ENCODE data around the gene CAPN5. TPM values are rescaled to one million over a fixed set of nuclear protein-coding genes. Genes with fewer than 3 reads are reported as not detected.

The CAPN5 gene
- total RNA-seq, 1 donor = 14.7 TPM

- no peak for TF ChIP-seq CTCF (IDR thresholded peaks at IDR 0.05; ENCODE audit: insufficient read depth, low read depth, low read length)
- H3K4me3 ChIP-seq (ENCODE audit: low read depth, low read length) = no peak overlapping the region
- DNase-seq (ENCODE audit: low read depth) = no peak
Observed at GRCh38 chr11:77103319-77103718, 36.5 kb downstream of the CAPN5 start.

- TF ChIP-seq CTCF (IDR thresholded peaks at IDR 0.05; ENCODE audit: insufficient read depth, low read depth, low read length) = no peak
- DNase-seq (ENCODE audit: low read depth) = peak; percentile 22
- H3K4me3 ChIP-seq (ENCODE audit: low read depth, low read length) = no peak overlapping the region
Observed at GRCh38 chr11:77104727-77105126, 38.0 kb downstream of the CAPN5 start.

DNA sequence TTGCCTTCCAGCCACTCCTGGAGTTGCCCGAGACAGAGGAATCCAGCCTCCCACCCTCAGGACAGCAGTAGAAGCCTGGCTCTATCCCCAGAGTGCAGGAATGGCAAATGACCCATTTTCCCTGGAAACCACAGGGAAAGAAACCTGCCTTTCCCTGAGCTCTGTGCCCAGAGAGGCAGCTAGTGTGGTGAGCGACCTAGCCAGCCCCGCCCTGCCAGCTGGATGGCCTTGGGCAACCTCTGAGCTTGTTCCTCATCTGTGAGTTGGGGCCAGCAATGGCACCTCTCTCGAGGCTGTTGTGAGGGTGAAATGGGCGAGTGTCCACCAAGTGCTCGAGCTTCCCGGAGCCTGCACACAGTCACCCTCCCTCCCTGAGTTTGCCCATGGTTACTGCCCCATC lies 39.5 kb downstream of the CAPN5 start:
- DNase-seq (ENCODE audit: low read depth) = no peak
- H3K4me3 ChIP-seq (ENCODE audit: low read depth, low read length) = no peak overlapping the region
- TF ChIP-seq CTCF (IDR thresholded peaks at IDR 0.05; ENCODE audit: insufficient read depth, low read depth, low read length) = no peak

DNA sequence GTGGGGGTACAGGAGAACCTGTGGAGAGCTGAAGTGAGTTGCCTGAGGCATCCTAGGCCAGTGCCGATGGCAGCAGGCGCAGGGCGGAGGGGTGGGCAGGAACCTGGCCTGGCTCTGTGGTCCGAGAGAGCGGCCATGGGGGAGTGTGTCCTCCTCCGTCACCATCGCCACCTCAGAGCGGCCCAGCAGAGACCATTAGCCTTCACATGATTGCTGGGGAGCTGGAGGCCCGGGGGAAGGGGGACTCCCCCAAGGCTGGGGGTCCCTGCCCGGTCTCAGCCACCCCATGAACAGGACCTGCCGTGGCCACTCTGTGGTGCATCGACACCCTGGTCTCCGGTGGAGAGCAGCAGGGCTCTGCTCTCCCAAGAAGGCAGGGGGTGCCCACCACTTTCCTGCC lies 40.0 kb downstream of the CAPN5 start:
- no peak for DNase-seq (ENCODE audit: low read depth)
- no peak for TF ChIP-seq CTCF (IDR thresholded peaks at IDR 0.05; ENCODE audit: insufficient read depth, low read depth, low read length)
- H3K4me3 ChIP-seq (ENCODE audit: low read depth, low read length) = no peak overlapping the region

DNA sequence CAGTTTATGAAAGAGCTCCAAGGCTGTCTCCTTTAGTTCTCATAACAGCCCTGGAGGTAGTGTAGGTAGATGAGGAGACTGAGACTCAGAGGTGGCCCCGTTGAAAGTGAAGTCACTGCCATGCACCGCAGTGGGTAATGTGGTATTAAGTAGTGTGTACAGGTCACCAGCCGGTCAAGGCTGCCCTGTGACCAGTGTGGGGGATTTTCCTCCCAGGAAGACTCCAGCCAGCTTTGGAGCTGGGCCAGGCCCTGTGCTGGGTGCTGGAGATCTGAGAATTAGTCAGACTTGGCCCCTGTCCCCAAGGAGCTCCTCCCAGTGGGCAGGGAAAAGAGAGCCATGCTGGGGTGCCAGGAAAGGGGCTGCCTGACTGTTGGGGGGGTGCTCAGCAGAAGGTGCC lies 41.2 kb downstream of the CAPN5 start:
- DNase-seq (ENCODE audit: low read depth) = peak; percentile 92
- H3K4me3 ChIP-seq (ENCODE audit: low read depth, low read length) = no peak overlapping the region
- peak; percentile 2 for TF ChIP-seq CTCF (IDR thresholded peaks at IDR 0.05; ENCODE audit: insufficient read depth, low read depth, low read length)

DNA sequence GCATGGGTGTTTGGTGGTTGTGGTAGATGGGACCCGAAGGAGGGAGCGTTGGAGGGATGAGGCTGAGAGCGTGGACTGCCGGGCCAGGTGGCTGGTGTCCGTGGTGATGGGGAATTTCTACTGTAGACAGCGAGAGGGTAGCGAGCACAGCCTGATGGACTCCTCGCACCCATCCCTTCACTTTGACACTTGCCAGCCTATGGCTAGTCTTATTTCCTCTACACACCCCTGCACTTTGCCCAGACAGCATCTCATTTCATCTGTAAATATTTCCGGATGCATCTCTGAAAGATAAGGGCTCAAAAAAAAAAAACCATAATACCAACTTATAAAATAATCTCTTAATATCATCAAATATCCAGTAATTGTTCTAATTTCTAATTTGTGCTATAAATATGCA lies 41.7 kb downstream of the CAPN5 start:
- TF ChIP-seq CTCF (IDR thresholded peaks at IDR 0.05; ENCODE audit: insufficient read depth, low read depth, low read length) = no peak
- no peak overlapping the region for H3K4me3 ChIP-seq (ENCODE audit: low read depth, low read length)
- no peak for DNase-seq (ENCODE audit: low read depth)

GRCh38 chr11:77109236-77110019 lies 42.7 kb downstream of the CAPN5 start:
- TF ChIP-seq CTCF (IDR thresholded peaks at IDR 0.05; ENCODE audit: insufficient read depth, low read depth, low read length) = no peak
- DNase-seq (ENCODE audit: low read depth) = peak; percentile 36
- no peak overlapping the region for H3K4me3 ChIP-seq (ENCODE audit: low read depth, low read length)
